Epithelial cell of proximal tubule (primary cell): ENCODE data around the gene CSNK2A1. TPM values are rescaled to one million over a fixed set of nuclear protein-coding genes. Genes with fewer than 3 reads are reported as not detected.

Source experiments
- DNase-seq: peaks from one replicate; pipeline ENCODE4 v3.0.0-alpha.2; 2011; ENCODE audit warnings: low read depth
- H3K4me3 ChIP-seq: 2 replicates; pipeline ENCODE4 v1.5.1; 2011; ENCODE audit warnings: low read depth, mild to moderate bottlenecking, low read length
- CTCF ChIP-seq: conservative IDR thresholded peaks from 2 replicates; pipeline ENCODE4 v1.5.1; 2012; ENCODE audit warnings: low read depth, mild to moderate bottlenecking, low read length
- total RNA-seq: library from RNA; depleted of rRNA; stranded (reverse); fragments of >200 nt; gene quantifications from 2 replicates; pipeline ENCODE4 v1.2.3, GENCODE V29; 2015

CSNK2A1 gene
- total RNA-seq, 1 donor from 2014 or later: 112 TPM

GRCh38 chr20:507761-508332, 35.7 kb downstream of the CSNK2A1 start:
- no peak for DNase-seq
- H3K4me3 ChIP-seq: no peak overlapping the region
- no peak for TF ChIP-seq CTCF

GRCh38 chr20:507006-507758, 36.4 kb downstream of the CSNK2A1 start:
- no peak overlapping the region for H3K4me3 ChIP-seq
- DNase-seq: no peak
- no peak for TF ChIP-seq CTCF

GRCh38 chr20:504632-505075, 38.9 kb downstream of the CSNK2A1 start:
- DNase-seq: no peak
- no peak for TF ChIP-seq CTCF

GRCh38 chr20:503048-503737, 40.4 kb downstream of the CSNK2A1 start:
- DNase-seq: no peak
- H3K4me3 ChIP-seq: no peak overlapping the region
- TF ChIP-seq CTCF: no peak

More at GRCh38 chr20:504632-505075, 38.9 kb downstream of the CSNK2A1 start:
- no peak overlapping the region for H3K4me3 ChIP-seq

GRCh38 chr20:497979-498378, 45.6 kb downstream of the CSNK2A1 start:
- DNase-seq: no peak
- no peak overlapping the region for H3K4me3 ChIP-seq
- TF ChIP-seq CTCF: no peak

- DNase-seq: no peak
- no peak overlapping the region for H3K4me3 ChIP-seq
- no peak for TF ChIP-seq CTCF
Measured at GRCh38 chr20:496126-496696, 47.4 kb downstream of the CSNK2A1 start.
